MM.1S (cell line): ENCODE results near the gene C4orf46.

Experiments used
- EZH2 ChIP-seq: fragments of 300-600 bp; sonication (generic); optimal IDR thresholded peaks from 2 replicates; pipeline ENCODE3; 2017; ENCODE audit warnings: low read depth, mild to moderate bottlenecking, antibody characterized with exemption, low read length, mixed read lengths
- EZH2phosphoT487 ChIP-seq: fragments of 300-600 bp; sonication (generic); IDR thresholded peaks from 2 replicates; pipeline ENCODE4 v1.6.1; 2018; ENCODE audit warnings: antibody characterized with exemption, low read length
- TF ChIP-seq, protein P1 (sequence below): fragments of 300-600 bp; sonication (generic); IDR thresholded peaks from 2 replicates; pipeline ENCODE4 v1.5.1; 2016; ENCODE audit warnings: antibody characterized with exemption, low read length, mixed read lengths

GRCh38 chr4:158622251-158622650 is 49.4 kb downstream of the C4orf46 start:
- TF ChIP-seq, protein P1, sequence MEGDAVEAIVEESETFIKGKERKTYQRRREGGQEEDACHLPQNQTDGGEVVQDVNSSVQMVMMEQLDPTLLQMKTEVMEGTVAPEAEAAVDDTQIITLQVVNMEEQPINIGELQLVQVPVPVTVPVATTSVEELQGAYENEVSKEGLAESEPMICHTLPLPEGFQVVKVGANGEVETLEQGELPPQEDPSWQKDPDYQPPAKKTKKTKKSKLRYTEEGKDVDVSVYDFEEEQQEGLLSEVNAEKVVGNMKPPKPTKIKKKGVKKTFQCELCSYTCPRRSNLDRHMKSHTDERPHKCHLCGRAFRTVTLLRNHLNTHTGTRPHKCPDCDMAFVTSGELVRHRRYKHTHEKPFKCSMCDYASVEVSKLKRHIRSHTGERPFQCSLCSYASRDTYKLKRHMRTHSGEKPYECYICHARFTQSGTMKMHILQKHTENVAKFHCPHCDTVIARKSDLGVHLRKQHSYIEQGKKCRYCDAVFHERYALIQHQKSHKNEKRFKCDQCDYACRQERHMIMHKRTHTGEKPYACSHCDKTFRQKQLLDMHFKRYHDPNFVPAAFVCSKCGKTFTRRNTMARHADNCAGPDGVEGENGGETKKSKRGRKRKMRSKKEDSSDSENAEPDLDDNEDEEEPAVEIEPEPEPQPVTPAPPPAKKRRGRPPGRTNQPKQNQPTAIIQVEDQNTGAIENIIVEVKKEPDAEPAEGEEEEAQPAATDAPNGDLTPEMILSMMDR, result no peak
- TF ChIP-seq EZH2 (no peak), EZH2phosphoT487 (no peak)
